IMR-90 (cell line): ENCODE data around the gene IGSF9B. TPM values are rescaled to one million over a fixed set of nuclear protein-coding genes. Genes with fewer than 3 reads are reported as not detected.

Experiments used
- ATAC-seq: fragments of 200-7000 bp; cut with Tn5 transposase; 2 replicates; pipeline ENCODE4 v1.9.1; 2020; ENCODE audit warnings: low read depth, mild to moderate bottlenecking, moderate library complexity
- BruUV-seq: library from RNA; stranded (reverse); fragments of 400-500 nt; replicated peaks from 2 replicates; lab custom pipeline; 2021; lab: Mats Ljungman, UMichigan
- CTCF ChIA-PET: fragments of 300-600 bp; formaldehyde crosslinking; extraction: SDS; loops from one replicate; lab custom pipeline; 2021; ENCODE audit warnings: antibody characterized with exemption; lab: Yijun Ruan, JAX
- POLR2A ChIA-PET: fragments of 300-600 bp; sonication (Branson Sonifier 250); formaldehyde crosslinking; loops from one replicate; lab custom pipeline; 2022; ENCODE audit warnings: antibody characterized with exemption; ENCODE audit not compliant: unreplicated experiment; lab: Charles Lee
- DNase-seq: peaks from one replicate; pipeline ENCODE4 v3.0.0; 2013
- H2AFZ ChIP-seq: replicated peaks from 2 replicates; pipeline ENCODE3; 2013; ENCODE audit warnings: low read length, mild to moderate bottlenecking; ENCODE audit not compliant: poor library complexity
- H2AK5ac ChIP-seq: 2 replicates; pipeline ENCODE4 v1.6.1; 2013; ENCODE audit warnings: low read depth, low read length, inconsistent platforms
- H2AK9ac ChIP-seq: replicated peaks from 2 replicates; pipeline ENCODE3; 2013; ENCODE audit warnings: mild to moderate bottlenecking, low read depth, low read length, moderate library complexity; ENCODE audit not compliant: poor library complexity
- H2BK120ac ChIP-seq: 2 replicates; pipeline ENCODE4 v1.6.1; 2013; ENCODE audit warnings: low read depth, low read length, inconsistent platforms
- H2BK15ac ChIP-seq: 3 replicates; pipeline ENCODE4 v1.6.1; 2013; ENCODE audit warnings: low read depth, low read length, inconsistent platforms
- H2BK20ac ChIP-seq: 2 replicates; pipeline ENCODE4 v1.6.1; 2013; ENCODE audit warnings: low read depth, mild to moderate bottlenecking, inconsistent platforms, low read length, moderate library complexity
- H2BK5ac ChIP-seq: 2 replicates; pipeline ENCODE4 v1.6.1; 2013; ENCODE audit warnings: mild to moderate bottlenecking, low read depth, low read length, inconsistent platforms; ENCODE audit not compliant: poor library complexity, severe bottlenecking
- H3K14ac ChIP-seq: replicated peaks from 2 replicates; pipeline ENCODE4 v1.6.1; 2013; ENCODE audit warnings: low read depth, low read length, inconsistent platforms
- H3K18ac ChIP-seq: 2 replicates; pipeline ENCODE4 v1.6.1; 2013; ENCODE audit warnings: low read depth, low read length, control low read depth
- H3K23ac ChIP-seq: 2 replicates; pipeline ENCODE4 v1.6.1; 2013; ENCODE audit warnings: low read depth, low read length, inconsistent platforms
- H3K27ac ChIP-seq: 2 replicates; pipeline ENCODE4 v1.5.1; 2013; ENCODE audit warnings: mild to moderate bottlenecking, control low read depth, low read length; ENCODE audit not compliant: insufficient read depth
- H3K27me3 ChIP-seq: 2 replicates; pipeline ENCODE4 v1.6.1; 2013; ENCODE audit warnings: low read length; ENCODE audit not compliant: control insufficient read depth, insufficient read depth
- H3K36me3 ChIP-seq: 2 replicates; pipeline ENCODE4 v1.6.1; 2013; ENCODE audit warnings: low read length, mixed read lengths; ENCODE audit not compliant: control insufficient read depth, insufficient read depth
- H3K4ac ChIP-seq: 2 replicates; pipeline ENCODE4 v1.6.1; 2013; ENCODE audit warnings: low read depth, low read length, inconsistent platforms
- H3K4me1 ChIP-seq: 2 replicates; pipeline ENCODE4 v1.6.1; 2013; ENCODE audit warnings: low read length, mixed read lengths; ENCODE audit not compliant: control insufficient read depth, insufficient read depth
- H3K4me2 ChIP-seq: 2 replicates; pipeline ENCODE4 v1.6.1; 2013; ENCODE audit warnings: low read depth, mild to moderate bottlenecking, control low read depth, low read length, moderate library complexity
- H3K4me3 ChIP-seq: 2 replicates; pipeline ENCODE4 v1.5.1; 2013; ENCODE audit warnings: low read depth, mild to moderate bottlenecking, control low read depth, low read length, moderate library complexity; ENCODE audit not compliant: insufficient read depth
- H3K56ac ChIP-seq: 2 replicates; pipeline ENCODE4 v1.6.1; 2013; ENCODE audit warnings: low read length, inconsistent platforms; ENCODE audit not compliant: insufficient read depth; ENCODE audit errors: extremely low read depth
- H3K79me1 ChIP-seq, 2 experiments: 2 replicates each; pipeline ENCODE4 v1.6.1; 2013; ENCODE audit warnings: low read length in 2 of 2, inconsistent platforms in 1 of 2, low read depth in 1 of 2
- H3K9ac ChIP-seq: 2 replicates; pipeline ENCODE4 v1.6.1; 2013; ENCODE audit warnings: low read depth, low read length, control low read depth
- H3K9me1 ChIP-seq: 2 replicates; pipeline ENCODE4 v1.6.1; 2013; ENCODE audit warnings: low read length, inconsistent platforms; ENCODE audit not compliant: insufficient read depth
- H3K9me3 ChIP-seq: 2 replicates; pipeline ENCODE4 v1.6.1; 2013; ENCODE audit warnings: low read length; ENCODE audit not compliant: control insufficient read depth, insufficient read depth
- H4K20me1 ChIP-seq: 2 replicates; pipeline ENCODE4 v1.6.1; 2013; ENCODE audit warnings: low read length, inconsistent platforms; ENCODE audit not compliant: insufficient read depth
- H4K5ac ChIP-seq: 2 replicates; pipeline ENCODE4 v1.6.1; 2013; ENCODE audit warnings: mild to moderate bottlenecking, low read depth, low read length, control low read depth
- H4K8ac ChIP-seq, 2 experiments: 2 replicates each; pipeline ENCODE4 v1.6.1; 2013; ENCODE audit warnings: low read depth in 2 of 2, low read length in 2 of 2, control low read depth in 1 of 2, inconsistent platforms in 1 of 2
- H4K91ac ChIP-seq: 2 replicates; pipeline ENCODE4 v1.6.1; 2013; ENCODE audit warnings: low read depth, low read length, inconsistent platforms; ENCODE audit not compliant: insufficient read depth
- BHLHE40 ChIP-seq: fragments of 150-350 bp; IDR thresholded peaks from 2 replicates; pipeline ENCODE4 v1.6.1; 2016; ENCODE audit warnings: mild to moderate bottlenecking, low read depth, low read length
- CEBPB ChIP-seq: IDR thresholded peaks from 2 replicates; pipeline ENCODE4 v1.6.1; 2012; ENCODE audit warnings: low read depth, low read length, improper control_type of control experiment
- CHD1 ChIP-seq: IDR thresholded peaks from 2 replicates; pipeline ENCODE4 v1.6.1; 2012; ENCODE audit warnings: low read depth, low read length, improper control_type of control experiment
- CTCF ChIP-seq: conservative IDR thresholded peaks from 2 replicates; pipeline ENCODE4 v1.5.1; 2012; ENCODE audit warnings: mild to moderate bottlenecking, low read depth, low read length, improper control_type of control experiment
- ELK1 ChIP-seq: fragments of 150-350 bp; IDR thresholded peaks from 2 replicates; pipeline ENCODE4 v1.6.1; 2016; ENCODE audit warnings: low read depth, mild to moderate bottlenecking, low read length, moderate library complexity, borderline replicate concordance
- FOS ChIP-seq: fragments of 150-350 bp; IDR thresholded peaks from 2 replicates; pipeline ENCODE4 v1.6.1; 2016; ENCODE audit warnings: low read depth, low read length
- MAFK ChIP-seq: IDR thresholded peaks from 2 replicates; pipeline ENCODE4 v1.6.1; 2012; ENCODE audit warnings: low read depth, low read length, improper control_type of control experiment
- MAZ ChIP-seq: IDR thresholded peaks from 2 replicates; pipeline ENCODE4 v1.6.1; 2012; ENCODE audit warnings: low read depth, mild to moderate bottlenecking, low read length, improper control_type of control experiment, moderate library complexity, borderline replicate concordance
- MXI1 ChIP-seq: IDR thresholded peaks from 2 replicates; pipeline ENCODE4 v1.6.1; 2012; ENCODE audit warnings: low read depth, mild to moderate bottlenecking, low read length, moderate library complexity, borderline replicate concordance
- NFE2L2 ChIP-seq: fragments of 150-350 bp; IDR thresholded peaks from 2 replicates; pipeline ENCODE4 v1.6.1; 2016; ENCODE audit warnings: low read depth, mild to moderate bottlenecking, low read length
- POLR2A ChIP-seq: IDR thresholded peaks from 2 replicates; pipeline ENCODE4 v1.6.1; 2012; ENCODE audit warnings: mild to moderate bottlenecking, low read depth, low read length
- RAD21 ChIP-seq: IDR thresholded peaks from 2 replicates; pipeline ENCODE4 v1.6.1; 2012; ENCODE audit warnings: low read length, improper control_type of control experiment
- RCOR1 ChIP-seq: IDR thresholded peaks from 2 replicates; pipeline ENCODE4 v1.6.1; 2012; ENCODE audit warnings: mild to moderate bottlenecking, low read length, improper control_type of control experiment; ENCODE audit not compliant: insufficient replicate concordance
- RFX5 ChIP-seq: IDR thresholded peaks from 2 replicates; pipeline ENCODE4 v1.8.0; 2012; ENCODE audit warnings: low read depth, mild to moderate bottlenecking, low read length, moderate library complexity
- SMC3 ChIP-seq: fragments of 150-350 bp; IDR thresholded peaks from 2 replicates; pipeline ENCODE4 v1.6.1; 2016; ENCODE audit warnings: low read depth, mild to moderate bottlenecking, antibody characterized with exemption, low read length, moderate library complexity
- WGBS, 2 experiments: methylation state at CpG; one replicate each; pipeline versions ENCODE4 v1.1.5 to v1.1.7; 2013; ENCODE audit warnings: missing lambda C conversion rate in 2 of 2; ENCODE audit not compliant: insufficient read length in 1 of 2; ENCODE audit errors: extremely low coverage in 2 of 2; 5-methylcytosine and 5-hydroxymethylcytosine counted together
- dilution Hi-C: fragments of 300-500 bp; cut with HindIII; formaldehyde crosslinking; loops from one replicate; pipeline ENCODE4 v1.14.3; 2018; ENCODE audit warnings: low sequenced_read_pairs; ENCODE audit not compliant: unreplicated experiment
- in situ Hi-C: fragments of 300-500 bp; cut with MboI; formaldehyde crosslinking; loops from 3 replicates; pipeline ENCODE4 v1.14.3; 2019; ENCODE audit warnings: low sequenced_read_pairs, inconsistent platforms, mixed read lengths
- intact Hi-C: fragments of 100-400 bp; cut with micrococcal nuclease; formaldehyde crosslinking; loops from 2 replicates; pipeline ENCODE4 v1.10.0; 2022
- polyA plus RNA-seq, 3 experiments: library from polyadenylated mRNA; depleted of rRNA; stranded (reverse); fragments of >200 nt; gene quantifications; 2 replicates each; pipeline ENCODE4 v1.2.3, GENCODE V29; 2012; ENCODE audit warnings: low replicate concordance in 1 of 3
- total RNA-seq: library from RNA; depleted of rRNA; stranded (reverse); fragments of >200 nt; gene quantifications from 2 replicates; pipeline ENCODE4 v1.2.3, GENCODE V29; 2012

IGSF9B gene
- total and polyA plus RNA-seq, 2 of the 4 experiments (the other 2 are of a cell fraction): under 0.01 to 0.10 TPM

- no peaks in the 10 kb centered on the region for H3K4me1 ChIP-seq
- H3K56ac ChIP-seq: no peak overlapping the region
- TF ChIP-seq MAZ (no peak), CTCF (no peak), MAFK (no peak), FOS (no peak), RAD21 (no peak), RCOR1 (no peak), RFX5 (no peak), SMC3 (no peak), ELK1 (no peak), POLR2A (no peak), CEBPB (no peak), NFE2L2 (no peak), CHD1 (no peak), MXI1 (no peak), BHLHE40 (no peak)
- ATAC-seq: no peak
- no peak overlapping the region for H3K18ac ChIP-seq
- no peak overlapping the region for H4K91ac ChIP-seq
- no peak overlapping the region for H3K4me3 ChIP-seq
- H3K23ac ChIP-seq: no peak overlapping the region
- H2BK120ac ChIP-seq: no peak overlapping the region
- no peaks in the 10 kb centered on the region for H3K9me1 ChIP-seq
- BruUV-seq: no TSS peak
- no peak overlapping the region for H2BK20ac ChIP-seq
- no peak overlapping the region for H3K27ac ChIP-seq
- H3K27me3 ChIP-seq: no peaks in the 10 kb centered on the region
- H2BK5ac ChIP-seq: no peak overlapping the region
- intact Hi-C loops (no loop called here), dilution Hi-C loops (no loop called here), in situ Hi-C loops (no loop called here)
- no peaks in the 10 kb centered on the region for H3K36me3 ChIP-seq
- DNase-seq: no peak
- H3K9ac ChIP-seq: no peak overlapping the region
- no peaks in the 10 kb centered on the region for H4K20me1 ChIP-seq
- WGBS, 2 experiments: 65% methylated on average over 5 of the region's 17 CpGs; no CpG with 5 or more reads in 1 of the 2 experiments
- H4K5ac ChIP-seq: no peak overlapping the region
- H2AK5ac ChIP-seq: no peak overlapping the region
- no peak overlapping the region for H4K8ac ChIP-seq
- no peak overlapping the region for H3K4ac ChIP-seq
- H2AFZ ChIP-seq: no peak overlapping the region
- ChIA-PET CTCF (no interaction called here), POLR2A (no interaction called here)
- no peak overlapping the region for H3K14ac ChIP-seq
- no peak overlapping the region for H2BK15ac ChIP-seq
- H3K4me2 ChIP-seq: no peak overlapping the region
- H3K79me1 ChIP-seq: no peaks in the 10 kb centered on the region
- H3K9me3 ChIP-seq: peaks cover 42% of the 10 kb centered on the region
- H2AK9ac ChIP-seq: no peak overlapping the region
Observed at GRCh38 chr11:133898031-133898769, 58.6 kb downstream of the IGSF9B start.
